Measurements from ENCODE around the gene PFKFB2.

Gene PFKFB2

DNA sequence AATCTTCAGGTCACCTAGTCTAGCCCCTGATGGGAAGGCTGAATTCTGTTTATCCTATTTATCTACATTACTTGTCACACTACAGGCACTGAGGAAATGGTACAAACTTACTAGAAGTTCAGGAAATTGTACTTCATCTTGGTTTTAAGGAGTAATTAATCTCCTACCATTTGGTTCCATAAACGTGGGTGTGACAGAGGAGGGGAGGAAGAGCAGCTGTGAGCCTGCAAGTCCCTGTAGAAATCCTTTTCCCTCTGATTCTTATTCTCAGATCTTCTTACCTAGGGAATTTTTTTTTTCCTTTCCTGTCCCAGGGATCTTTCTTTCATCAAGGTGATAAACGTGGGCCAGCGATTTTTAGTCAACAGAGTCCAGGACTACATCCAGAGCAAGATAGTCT lies 14.1 kb downstream of the PFKFB2 start:
- DNase-seq (ENCODE audit: low spot score) (no peak), ATAC-seq (ENCODE audit: low read depth) (no peak)
- no peaks in the 10 kb centered on the region for H3K27me3 ChIP-seq (ENCODE audit: insufficient read depth, poor library complexity, severe bottlenecking)
- no peak overlapping the region for H3K4me3 ChIP-seq (ENCODE audit: severe bottlenecking)
- no peak overlapping the region for H3K27ac ChIP-seq (ENCODE audit: poor library complexity, severe bottlenecking)
- no peak for TF ChIP-seq CTCF (IDR thresholded peaks at IDR 0.05; ENCODE audit: poor library complexity, severe bottlenecking)
- no peaks in the 10 kb centered on the region for H3K9me3 ChIP-seq (ENCODE audit: severe bottlenecking)
- H3K36me3 ChIP-seq (ENCODE audit: low read depth) = peaks cover 43% of the 10 kb centered on the region
- H3K4me1 ChIP-seq (ENCODE audit: insufficient read depth, poor library complexity, severe bottlenecking) = no peaks in the 10 kb centered on the region

DNA sequence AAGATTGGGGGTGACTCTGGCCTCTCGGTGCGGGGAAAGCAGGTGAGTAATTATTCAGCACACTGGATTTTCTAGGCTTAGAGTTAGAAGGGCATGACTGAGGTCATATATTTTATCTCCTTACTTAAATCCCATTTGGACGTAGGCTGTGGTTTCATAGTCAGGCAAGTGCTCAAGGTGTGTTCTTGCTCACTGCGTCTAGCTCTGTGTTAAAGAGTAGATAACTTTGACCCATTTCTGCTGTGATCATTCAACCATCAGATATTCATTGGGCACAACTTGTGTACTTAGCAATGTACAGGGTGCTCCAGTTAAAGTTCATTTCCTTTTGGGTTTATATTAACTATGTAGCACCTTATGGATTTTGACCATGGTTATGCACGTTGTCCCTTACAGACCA lies 14.6 kb downstream of the PFKFB2 start:
- ATAC-seq (ENCODE audit: low read depth) = no peak
- Histone ChIP-seq H3K36me3 (ENCODE audit: low read depth) (peaks cover 38% of the 10 kb centered on the region), H3K27me3 (ENCODE audit: insufficient read depth, poor library complexity, severe bottlenecking) (no peaks in the 10 kb centered on the region)

GRCh38 chr1:207069061-207069460 lies 16.0 kb downstream of the PFKFB2 start:
- ATAC-seq (ENCODE audit: low read depth) (no peak), DNase-seq (ENCODE audit: low spot score) (no peak)
- Histone ChIP-seq H3K4me1 (ENCODE audit: insufficient read depth, poor library complexity, severe bottlenecking) (peaks cover 8% of the 10 kb centered on the region), H3K27me3 (ENCODE audit: insufficient read depth, poor library complexity, severe bottlenecking) (no peaks in the 10 kb centered on the region), H3K4me3 (ENCODE audit: severe bottlenecking) (no peak overlapping the region), H3K27ac (ENCODE audit: poor library complexity, severe bottlenecking) (no peak overlapping the region), H3K9me3 (ENCODE audit: severe bottlenecking) (no peaks in the 10 kb centered on the region), H3K36me3 (ENCODE audit: low read depth) (peaks cover 33% of the 10 kb centered on the region)
- no peak for TF ChIP-seq CTCF (IDR thresholded peaks at IDR 0.05; ENCODE audit: poor library complexity, severe bottlenecking)

More for the DNA sequence above, 14.6 kb downstream of the PFKFB2 start:
- Histone ChIP-seq H3K9me3 (ENCODE audit: severe bottlenecking) (no peaks in the 10 kb centered on the region), H3K4me1 (ENCODE audit: insufficient read depth, poor library complexity, severe bottlenecking) (no peaks in the 10 kb centered on the region), H3K4me3 (ENCODE audit: severe bottlenecking) (no peak overlapping the region), H3K27ac (ENCODE audit: poor library complexity, severe bottlenecking) (no peak overlapping the region)
- DNase-seq (ENCODE audit: low spot score) = no peak
- no peak for TF ChIP-seq CTCF (IDR thresholded peaks at IDR 0.05; ENCODE audit: poor library complexity, severe bottlenecking)

GRCh38 chr1:207069858-207070506 lies 16.9 kb downstream of the PFKFB2 start:
- no peaks in the 10 kb centered on the region for H3K27me3 ChIP-seq (ENCODE audit: insufficient read depth, poor library complexity, severe bottlenecking)
- ATAC-seq (ENCODE audit: low read depth) (no peak), DNase-seq (ENCODE audit: low spot score) (no peak)
- no peaks in the 10 kb centered on the region for H3K9me3 ChIP-seq (ENCODE audit: severe bottlenecking)
- peaks cover 15% of the 10 kb centered on the region for H3K4me1 ChIP-seq (ENCODE audit: insufficient read depth, poor library complexity, severe bottlenecking)
- no peak overlapping the region for H3K27ac ChIP-seq (ENCODE audit: poor library complexity, severe bottlenecking)
- H3K4me3 ChIP-seq (ENCODE audit: severe bottlenecking) = no peak overlapping the region
- H3K36me3 ChIP-seq (ENCODE audit: low read depth) = peaks cover 33% of the 10 kb centered on the region
- TF ChIP-seq CTCF (IDR thresholded peaks at IDR 0.05; ENCODE audit: poor library complexity, severe bottlenecking) = no peak

- Histone ChIP-seq H3K27ac (ENCODE audit: poor library complexity, severe bottlenecking) (no peak overlapping the region), H3K9me3 (ENCODE audit: severe bottlenecking) (no peaks in the 10 kb centered on the region), H3K36me3 (ENCODE audit: low read depth) (peaks cover 36% of the 10 kb centered on the region), H3K4me1 (ENCODE audit: insufficient read depth, poor library complexity, severe bottlenecking) (peaks cover 15% of the 10 kb centered on the region), H3K27me3 (ENCODE audit: insufficient read depth, poor library complexity, severe bottlenecking) (no peaks in the 10 kb centered on the region), H3K4me3 (ENCODE audit: severe bottlenecking) (no peak overlapping the region)
- ATAC-seq (ENCODE audit: low read depth) (no peak), DNase-seq (ENCODE audit: low spot score) (no peak)
- TF ChIP-seq CTCF (IDR thresholded peaks at IDR 0.05; ENCODE audit: poor library complexity, severe bottlenecking) = no peak
These were observed 17.7 kb downstream of the PFKFB2 start for GRCh38 chr1:207070811-207071210.
